B cell (primary cell): ENCODE data around the gene MAPT. TPM values are rescaled to one million over a fixed set of nuclear protein-coding genes. Genes with fewer than 3 reads are reported as not detected.

Source experiments
- ATAC-seq: fragments of 200-7000 bp; cut with Tn5 transposase; one replicate; pipeline ENCODE4 v1.10.0; 2021; ENCODE audit warnings: low read depth, mild to moderate bottlenecking, moderate number of reproducible peaks, moderate library complexity
- CTCF ChIA-PET: fragments of 350-600 bp; sonication (Branson Sonifier 250); formaldehyde crosslinking; loops from one replicate; lab custom pipeline; 2021; ENCODE audit warnings: antibody characterized with exemption, inconsistent platforms; lab: Charles Lee
- POLR2A ChIA-PET: fragments of 350-600 bp; sonication (Branson Sonifier 250); formaldehyde crosslinking; loops from one replicate; lab custom pipeline; 2021; ENCODE audit warnings: antibody characterized with exemption; lab: Charles Lee
- DNase-seq: peaks from one replicate; pipeline ENCODE4 v3.0.0; 2013
- H2AFZ ChIP-seq: 2 replicates; pipeline ENCODE4 v1.6.1; 2012; ENCODE audit warnings: mild to moderate bottlenecking, low read depth, low read length; ENCODE audit not compliant: insufficient read depth, poor library complexity, severe bottlenecking
- H3K27ac ChIP-seq, 2 donors: 1 replicate in 1 of 2; 2 replicates in 1 of 2; pipeline ENCODE4 v1.5.1; 2012 to 2013; ENCODE audit warnings: low read length in 2 of 2, mild to moderate bottlenecking in 2 of 2, moderate library complexity in 1 of 2
- H3K27me3 ChIP-seq, 4 experiments: fragments of 200-600 bp in 1 of 4; sonication (generic) in 1 of 4; replicated peaks in 1 of 4; 1 replicate in 2 of 4; 2 replicates in 2 of 4; pipeline versions ENCODE4 v1.6.1 to v1.7.0; 2013 to 2016; ENCODE audit warnings: low read length in 3 of 4, mild to moderate bottlenecking in 2 of 4, mixed read lengths in 1 of 4, moderate library complexity in 1 of 4; ENCODE audit not compliant: insufficient read depth in 4 of 4, control insufficient read depth in 3 of 4; ENCODE audit errors: control extremely low read depth in 1 of 4
- H3K36me3 ChIP-seq, 2 experiments: replicated peaks in 1 of 2; 1 replicate in 1 of 2; 2 replicates in 1 of 2; pipeline versions ENCODE4 v1.6.1 to v1.7.1; 2013; ENCODE audit warnings: low read length in 1 of 2; ENCODE audit not compliant: insufficient read depth in 2 of 2, control insufficient read depth in 1 of 2; ENCODE audit errors: control extremely low read depth in 1 of 2, extremely low read depth in 1 of 2
- H3K4me1 ChIP-seq, 2 donors: fragments of 200-600 bp in 1 of 2; sonication (generic) in 1 of 2; 1 replicate in 1 of 2; 2 replicates in 1 of 2; pipeline versions ENCODE4 v1.5.1 to v1.6.1; 2013 to 2017; ENCODE audit warnings: low read length in 2 of 2; ENCODE audit not compliant: control insufficient read depth in 2 of 2, insufficient read depth in 2 of 2
- H3K4me2 ChIP-seq: replicated peaks from 2 replicates; pipeline ENCODE3; 2012; ENCODE audit warnings: mild to moderate bottlenecking, low read depth, low read length; ENCODE audit not compliant: poor library complexity, severe bottlenecking
- H3K4me3 ChIP-seq, 5 experiments: fragments of 200-600 bp in 1 of 5; sonication (generic) in 1 of 5; 1 replicate in 3 of 5; 2 replicates in 2 of 5; pipeline versions ENCODE4 v1.5.1 to v1.7.0; 2011 to 2016; ENCODE audit warnings: low read length in 4 of 5, mild to moderate bottlenecking in 4 of 5, low read depth in 2 of 5, control low read depth in 1 of 5, moderate library complexity in 1 of 5; ENCODE audit not compliant: insufficient read depth in 1 of 5; ENCODE audit errors: control extremely low read depth in 1 of 5, extremely low read depth in 1 of 5
- H3K79me2 ChIP-seq: fragments of 200-600 bp; sonication (generic); one replicate; pipeline ENCODE4 v1.6.0; 2016; ENCODE audit warnings: low read length; ENCODE audit not compliant: control insufficient read depth, insufficient read depth
- H3K9ac ChIP-seq: fragments of 200-600 bp; sonication (generic); 2 replicates; pipeline ENCODE4 v1.6.1; 2017; ENCODE audit warnings: mild to moderate bottlenecking, low read length, moderate library complexity
- H3K9me3 ChIP-seq, 3 donors: one replicate each; pipeline versions ENCODE4 v1.6.1 to v1.7.1; 2013; ENCODE audit warnings: low read length in 2 of 3; ENCODE audit not compliant: control insufficient read depth in 2 of 3, insufficient read depth in 1 of 3; ENCODE audit errors: control extremely low read depth in 1 of 3
- H4K20me1 ChIP-seq: 2 replicates; pipeline ENCODE4 v1.6.0; 2012; ENCODE audit warnings: mild to moderate bottlenecking, low read length; ENCODE audit not compliant: insufficient read depth, control insufficient read depth, poor library complexity, severe bottlenecking
- H3K27ac Mint-ChIP-seq: one replicate; pipeline ENCODE4 v1.8.0; 2021; ENCODE audit warnings: mixed read lengths
- H3K27me3 Mint-ChIP-seq: one replicate; pipeline ENCODE4 v1.8.0; 2021; ENCODE audit warnings: mixed read lengths
- H3K4me1 Mint-ChIP-seq: one replicate; pipeline ENCODE4 v1.8.0; 2021; ENCODE audit warnings: mixed read lengths
- H3K4me3 Mint-ChIP-seq: one replicate; pipeline ENCODE4 v1.8.0; 2021; ENCODE audit warnings: mixed read lengths
- H3K9me3 Mint-ChIP-seq: one replicate; pipeline ENCODE4 v1.8.0; 2022; ENCODE audit warnings: mixed read lengths; ENCODE audit not compliant: insufficient read depth
- EZH2 ChIP-seq: IDR thresholded peaks from 2 replicates; pipeline ENCODE4 v1.6.1; 2012; ENCODE audit warnings: borderline replicate concordance, low read depth, mild to moderate bottlenecking, moderate library complexity, low read length; ENCODE audit not compliant: insufficient read depth, poor library complexity, severe bottlenecking
- WGBS: methylation state at CpG from one replicate; pipeline ENCODE4 v1.1.5; 2013; ENCODE audit warnings: missing lambda C conversion rate; ENCODE audit not compliant: insufficient coverage; 5-methylcytosine and 5-hydroxymethylcytosine counted together
- intact Hi-C: fragments of 100-400 bp; cut with micrococcal nuclease; formaldehyde crosslinking; loops from one replicate; pipeline ENCODE4 v1.10.0; 2022
- polyA plus RNA-seq: library from polyadenylated mRNA; depleted of rRNA; stranded (reverse); fragments of >200 nt; gene quantifications from 2 replicates; pipeline ENCODE4 v1.2.3, GENCODE V29; 2012
- total RNA-seq, 2 donors: library from RNA; stranded (reverse); fragments of 120-200 nt in 1 of 2; gene quantifications; 1 replicate in 1 of 2; 2 replicates in 1 of 2; pipeline versions ENCODE4 v1.2.3 to v1.2.4, GENCODE V29; 2013 to 2022
- TF ChIP-seq, protein P1 (sequence below): fragments of 200-600 bp; IDR thresholded peaks from one replicate; pipeline ENCODE4 v1.8.0; 2022; ENCODE audit warnings: antibody characterized with exemption, mild to moderate bottlenecking

The MAPT gene
- total and polyA plus RNA-seq, 2 donors (not counting 1 experiment from before 2014, with no cell fraction given) = 0.13 to 0.20 TPM

DNA sequence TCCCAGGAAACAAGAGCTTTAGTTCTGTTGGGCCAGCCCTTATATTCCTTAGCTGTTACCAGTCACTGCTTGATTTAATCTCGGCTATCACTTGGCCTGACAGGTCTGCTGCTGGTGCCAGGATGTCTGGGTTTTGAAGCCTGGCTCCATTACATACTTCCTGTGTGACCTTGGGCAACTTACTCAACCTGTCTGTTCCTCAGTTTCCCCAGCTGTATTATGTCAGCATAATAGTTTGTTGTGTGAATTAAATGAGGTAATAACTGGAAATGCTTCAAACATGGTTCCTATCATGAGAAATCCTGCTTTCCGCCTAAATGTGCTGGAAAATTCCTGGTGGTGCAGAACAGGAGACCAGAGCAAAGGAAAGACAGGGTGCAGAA is 54.1 kb downstream of the MAPT start:
- Mint-ChIP-seq H3K4me1 (peaks cover 6% of the 10 kb centered on the region), H3K9me3 (no peaks in the 10 kb centered on the region), H3K27ac (no peak overlapping the region), H3K4me3 (no peak overlapping the region), H3K27me3 (peaks cover 42% of the 10 kb centered on the region)
- peak overlapping the region; percentile 71 for H3K4me2 ChIP-seq
- H3K27me3 ChIP-seq = peaks cover 0 to 46% (median 18%) of the 10 kb centered on the region in 4 experiments
- H3K36me3 ChIP-seq = no peaks in the 10 kb centered on the region
- H3K4me3 ChIP-seq = peak overlapping the region in 1 of 5 experiments; percentile 31
- 63% methylated on average over 2 of the region's 2 CpGs for WGBS
- POLR2A ChIA-PET = no interaction called here
- DNase-seq = no peak
- no peak overlapping the region for H3K27ac ChIP-seq
- H3K4me1 ChIP-seq = peaks cover 11 to 13% of the 10 kb centered on the region in 2 donors
- H3K79me2 ChIP-seq = no peaks in the 10 kb centered on the region
- CTCF ChIA-PET = interaction anchor here (0.6 to 1.9 kb wide), 6 partner anchors 8 to 1138 kb away, joined by 3 to 11 read pairs (median 4); partner anchors contain the start of gene MAPT
- intact Hi-C loops = loop anchor here (2.0 kb wide), 1 partner anchor 54 kb away; the partner anchor contains the start of gene MAPT
- no peak for ATAC-seq
- H3K9ac ChIP-seq = no peak overlapping the region
- TF ChIP-seq, protein P1, sequence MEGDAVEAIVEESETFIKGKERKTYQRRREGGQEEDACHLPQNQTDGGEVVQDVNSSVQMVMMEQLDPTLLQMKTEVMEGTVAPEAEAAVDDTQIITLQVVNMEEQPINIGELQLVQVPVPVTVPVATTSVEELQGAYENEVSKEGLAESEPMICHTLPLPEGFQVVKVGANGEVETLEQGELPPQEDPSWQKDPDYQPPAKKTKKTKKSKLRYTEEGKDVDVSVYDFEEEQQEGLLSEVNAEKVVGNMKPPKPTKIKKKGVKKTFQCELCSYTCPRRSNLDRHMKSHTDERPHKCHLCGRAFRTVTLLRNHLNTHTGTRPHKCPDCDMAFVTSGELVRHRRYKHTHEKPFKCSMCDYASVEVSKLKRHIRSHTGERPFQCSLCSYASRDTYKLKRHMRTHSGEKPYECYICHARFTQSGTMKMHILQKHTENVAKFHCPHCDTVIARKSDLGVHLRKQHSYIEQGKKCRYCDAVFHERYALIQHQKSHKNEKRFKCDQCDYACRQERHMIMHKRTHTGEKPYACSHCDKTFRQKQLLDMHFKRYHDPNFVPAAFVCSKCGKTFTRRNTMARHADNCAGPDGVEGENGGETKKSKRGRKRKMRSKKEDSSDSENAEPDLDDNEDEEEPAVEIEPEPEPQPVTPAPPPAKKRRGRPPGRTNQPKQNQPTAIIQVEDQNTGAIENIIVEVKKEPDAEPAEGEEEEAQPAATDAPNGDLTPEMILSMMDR = no peak
- no peak for TF ChIP-seq EZH2
- H3K9me3 ChIP-seq = no peaks in the 10 kb centered on the region
- no peaks in the 10 kb centered on the region for H4K20me1 ChIP-seq
- peak overlapping the region; percentile 43 for H2AFZ ChIP-seq

DNA sequence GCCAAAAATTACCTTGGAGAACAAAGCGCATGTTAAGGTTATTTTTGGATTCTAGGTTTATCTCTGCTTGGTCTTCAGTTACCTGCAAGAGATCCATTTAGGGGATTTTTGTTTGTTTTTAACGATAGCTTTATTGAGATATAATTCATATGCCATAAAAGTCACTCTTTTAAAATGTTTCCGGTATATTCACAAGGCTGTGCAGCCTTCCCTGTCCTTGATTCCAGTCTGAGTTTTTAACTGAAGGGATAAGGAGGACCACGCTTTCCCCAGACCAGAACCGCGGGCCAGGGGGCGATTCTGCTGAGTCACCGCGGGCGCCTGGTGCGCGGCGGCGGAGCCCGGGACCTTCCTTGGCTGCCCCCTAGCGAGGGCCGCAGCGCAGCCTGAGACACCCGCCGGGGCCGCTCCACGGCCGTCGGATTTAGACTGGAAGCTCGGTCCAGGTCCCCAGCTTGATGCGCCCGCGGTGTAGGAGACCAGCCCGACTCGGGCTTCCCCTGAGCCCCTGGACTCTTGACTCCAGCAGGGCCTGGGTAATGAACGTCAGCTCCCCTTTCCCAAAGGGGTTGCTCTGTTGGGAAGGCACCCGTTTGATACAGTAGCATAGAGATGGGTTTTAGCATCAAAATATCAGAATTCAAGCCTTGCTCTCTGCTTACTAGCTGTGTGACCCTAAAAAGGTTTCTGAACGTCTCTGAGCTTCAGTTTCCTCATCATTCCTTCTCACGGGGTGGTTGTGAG is 54.7 kb downstream of the MAPT start:
- Histone ChIP-seq H4K20me1 (no peaks in the 10 kb centered on the region), H3K4me1 (peaks cover 11 to 13% of the 10 kb centered on the region in 2 donors), H3K9ac (peak overlapping the region; percentile 17), H3K9me3 (no peaks in the 10 kb centered on the region), H3K27ac (no peak overlapping the region), H2AFZ (peak overlapping the region; percentile 43), H3K79me2 (no peaks in the 10 kb centered on the region), H3K4me2 (peak overlapping the region; percentile 71), H3K27me3 (peaks cover 0 to 46% (median 18%) of the 10 kb centered on the region in 4 experiments), H3K4me3 (peak overlapping the region in 2 of 5 experiments; percentile 22 to 31), H3K36me3 (no peaks in the 10 kb centered on the region)
- intact Hi-C loops = loop anchor here (2.0 kb wide), 1 partner anchor 54 kb away; the partner anchor contains the start of gene MAPT
- peaks cover 36% of the 10 kb centered on the region for H3K27me3 Mint-ChIP-seq
- ATAC-seq (peak; percentile 94), DNase-seq (peak; percentile 63)
- no peak overlapping the region for H3K27ac Mint-ChIP-seq
- ChIA-PET POLR2A (no interaction called here), CTCF (interaction anchor here (0.6 to 1.9 kb wide), 11 partner anchors 8 to 1138 kb away, joined by 3 to 11 read pairs (median 4); partner anchors contain the start of gene MAPT)
- H3K4me1 Mint-ChIP-seq = peaks cover 6% of the 10 kb centered on the region
- no peaks in the 10 kb centered on the region for H3K9me3 Mint-ChIP-seq
- TF ChIP-seq, protein P1 = peak; percentile 78
- TF ChIP-seq EZH2 = no peak
- H3K4me3 Mint-ChIP-seq = peak overlapping the region; percentile 66
- 4% methylated on average over 31 of the region's 34 CpGs for WGBS
